BLaER1 treated with 17β-estradiol and CSF1 and Interleukin-3, amounts not matched to agents 10 nM and 100 nM (cell line): ENCODE data around the gene PDCD10.

Source experiments
- H3K27ac ChIP-seq, 11 experiments: shearing (Covaris generic); formaldehyde crosslinking; 2 replicates each; pipeline ENCODE4 v1.8.1; 2022
- H3K27me3 ChIP-seq, 11 experiments: shearing (Covaris generic); formaldehyde crosslinking; 2 replicates each; pipeline ENCODE4 v1.8.1; 2022
- H3K36me3 ChIP-seq, 11 experiments: shearing (Covaris generic); formaldehyde crosslinking; 2 replicates each; pipeline ENCODE4 v1.8.1; 2022
- H3K4me1 ChIP-seq, 10 experiments: shearing (Covaris generic); formaldehyde crosslinking; 2 replicates each; pipeline ENCODE4 v1.8.1; 2022
- H3K4me2 ChIP-seq, 11 experiments: shearing (Covaris generic); formaldehyde crosslinking; 2 replicates each; pipeline ENCODE4 v1.8.1; 2022
- H3K4me3 ChIP-seq, 10 experiments: shearing (Covaris generic); formaldehyde crosslinking; 2 replicates each; pipeline ENCODE4 v1.8.1; 2022
- H3K9ac ChIP-seq, 11 experiments: shearing (Covaris generic); formaldehyde crosslinking; 2 replicates each; pipeline ENCODE4 v1.8.1; 2022
- H3K9me3 ChIP-seq, 11 experiments: shearing (Covaris generic); formaldehyde crosslinking; replicated peaks in 1 of 11; 2 replicates each; pipeline ENCODE4 v1.8.1; 2022
- H4K20me1 ChIP-seq, 11 experiments: shearing (Covaris generic); formaldehyde crosslinking; 2 replicates each; pipeline ENCODE4 v1.8.1; 2022
- Cebpa-rat ChIP-seq, 11 experiments: shearing (Covaris generic); IDR thresholded peaks; 2 replicates each; pipeline ENCODE4 v1.8.1; 2022

The PDCD10 gene

DNA sequence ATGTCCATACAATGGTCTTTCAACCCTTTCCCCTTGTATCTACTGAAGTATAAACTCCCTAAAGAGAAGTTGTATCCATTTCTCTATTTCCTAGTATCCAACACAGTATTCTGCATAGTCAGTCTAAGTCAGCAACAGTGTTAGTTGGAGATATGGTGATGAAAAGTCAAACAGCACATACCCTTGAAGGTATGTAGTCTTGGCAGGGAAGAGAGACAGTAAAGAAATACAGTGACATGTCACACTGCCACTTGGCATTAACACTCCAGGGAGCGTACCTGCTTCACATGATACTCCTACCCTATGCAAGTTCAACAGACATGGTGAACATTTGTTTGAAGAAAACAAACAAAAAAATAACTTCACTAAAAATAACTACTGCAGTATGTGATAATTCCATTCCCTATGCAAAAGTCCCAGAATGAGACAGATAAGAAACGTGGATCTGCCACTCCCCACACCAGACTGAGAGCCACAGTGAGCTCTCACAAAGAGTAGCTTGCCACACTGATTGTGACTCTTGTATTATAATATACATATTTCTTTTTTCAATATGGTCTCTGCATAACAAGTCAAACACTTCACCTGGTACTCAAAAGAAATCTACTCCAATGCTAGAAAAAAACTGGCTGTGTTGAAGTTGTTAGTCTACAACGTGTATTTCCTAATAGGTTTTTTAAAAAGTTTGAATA, 5.9 kb downstream of the PDCD10 start:
- peaks cover 4 to 31% (median 13%) of the 10 kb centered on the region in 11 experiments; a peak in 18 of 22 replicates for H3K36me3 ChIP-seq
- H3K4me1 ChIP-seq: peaks cover 14 to 74% (median 17%) of the 10 kb centered on the region in 10 experiments; a peak in 18 of 20 replicates
- no peaks in the 10 kb centered on the region for H3K27me3 ChIP-seq
- H3K9ac ChIP-seq: no peak overlapping the region
- TF ChIP-seq Cebpa-rat (IDR thresholded peaks at IDR 0.05): no peak
- no peak overlapping the region for H3K27ac ChIP-seq
- H3K4me3 ChIP-seq: no peak overlapping the region
- H3K9me3 ChIP-seq: no peaks in the 10 kb centered on the region
- peaks cover 89 to 98% (median 97%) of the 10 kb centered on the region in 11 experiments for H4K20me1 ChIP-seq
- H3K4me2 ChIP-seq: peak overlapping the region in 2 of 11 experiments; percentile 35 to 47; a peak in 3 of 22 replicates

DNA sequence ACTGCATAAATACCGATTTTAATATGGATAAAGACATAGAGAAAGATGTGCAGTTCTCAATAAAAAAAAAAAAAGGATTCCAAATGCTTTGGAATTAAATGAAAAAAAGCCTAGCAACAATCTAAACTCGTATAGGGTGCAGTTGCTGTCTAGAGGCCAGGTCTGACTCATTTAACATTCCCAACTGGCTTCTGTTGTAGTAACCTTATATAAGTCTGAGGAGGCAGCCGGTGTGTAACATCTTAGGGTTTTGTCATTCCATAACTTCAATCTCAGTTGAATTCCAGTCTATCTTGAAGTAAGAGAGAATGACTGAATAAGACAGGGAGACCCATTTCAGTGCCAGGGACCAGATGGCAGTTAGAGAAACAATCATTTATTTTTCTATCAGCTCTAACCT, 6.5 kb downstream of the PDCD10 start:
- Histone ChIP-seq H3K27ac (no peak overlapping the region), H3K4me1 (peaks cover 10 to 68% (median 12%) of the 10 kb centered on the region in 10 experiments; a peak in 18 of 20 replicates), H3K9ac (no peak overlapping the region), H3K36me3 (peaks cover 8 to 33% (median 19%) of the 10 kb centered on the region in 11 experiments; a peak in 19 of 22 replicates), H3K4me3 (no peak overlapping the region), H3K27me3 (no peaks in the 10 kb centered on the region), H4K20me1 (peaks cover 95 to 99% (median 98%) of the 10 kb centered on the region in 11 experiments), H3K4me2 (peak overlapping the region in 2 of 11 experiments; percentile 35 to 47; a peak in 2 of 22 replicates), H3K9me3 (no peaks in the 10 kb centered on the region; a peak in 1 of 22 replicates)
- TF ChIP-seq Cebpa-rat (IDR thresholded peaks at IDR 0.05): no peak

DNA sequence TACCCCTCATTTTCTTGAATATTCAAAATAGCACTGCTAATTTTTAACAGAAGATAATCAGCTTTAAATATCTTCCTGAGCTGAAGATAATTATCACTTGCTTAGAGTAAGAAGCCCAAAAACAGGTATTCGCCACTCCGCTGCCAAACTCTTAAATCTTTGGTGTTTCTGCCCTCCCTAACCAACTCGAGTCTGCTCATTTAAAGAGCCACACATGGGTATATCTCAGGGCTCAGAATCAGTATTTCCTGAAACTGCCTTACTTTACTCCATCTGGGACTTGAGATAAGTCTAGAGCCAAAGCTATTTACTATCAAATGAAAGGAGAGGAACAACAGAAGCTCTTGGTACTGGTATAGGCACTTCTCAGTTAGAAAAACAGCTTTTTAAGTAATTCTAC, 10.8 kb downstream of the PDCD10 start:
- Histone ChIP-seq H3K4me3 (no peak overlapping the region), H3K9me3 (peaks cover 0 to 8% (median 0%) of the 10 kb centered on the region in 11 experiments; a peak in 3 of 22 replicates), H3K27ac (no peak overlapping the region), H3K36me3 (peaks cover 48 to 68% (median 56%) of the 10 kb centered on the region in 11 experiments), H3K4me1 (peaks cover 0 to 28% (median 0%) of the 10 kb centered on the region in 10 experiments; a peak in 4 of 20 replicates), H3K27me3 (no peaks in the 10 kb centered on the region), H3K4me2 (no peak overlapping the region), H3K9ac (no peak overlapping the region), H4K20me1 (peaks cover 68 to 99% (median 92%) of the 10 kb centered on the region in 11 experiments)
- TF ChIP-seq Cebpa-rat (IDR thresholded peaks at IDR 0.05): no peak

DNA sequence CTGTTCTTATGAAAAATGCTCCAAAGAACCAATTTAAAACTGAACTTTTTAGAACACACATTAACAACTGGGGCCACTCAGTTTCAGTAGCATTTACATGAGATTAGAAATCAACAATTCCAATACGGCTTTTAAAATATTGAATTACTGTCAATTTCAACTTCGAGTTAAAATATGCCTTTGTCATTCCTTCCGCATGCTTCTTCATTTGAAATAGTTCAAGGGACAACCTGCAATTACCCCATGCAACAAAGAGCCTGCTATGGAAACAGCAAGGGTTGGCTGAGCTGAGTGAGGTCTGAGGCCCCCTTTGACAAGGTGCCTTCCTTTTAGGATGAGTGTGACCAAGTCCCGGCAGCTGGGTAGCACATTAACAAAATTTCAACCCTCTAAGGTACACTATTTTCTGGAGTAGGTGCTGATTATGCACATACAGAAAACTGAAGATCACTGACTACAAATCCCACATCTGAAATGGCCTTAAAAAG, 11.6 kb downstream of the PDCD10 start:
- H3K9me3 ChIP-seq: peaks cover 0 to 13% (median 5%) of the 10 kb centered on the region in 11 experiments; a peak in 4 of 22 replicates
- peaks cover 0 to 21% (median 0%) of the 10 kb centered on the region in 10 experiments; a peak in 2 of 20 replicates for H3K4me1 ChIP-seq
- no peak overlapping the region for H3K27ac ChIP-seq
- no peak overlapping the region for H3K4me2 ChIP-seq
- H3K27me3 ChIP-seq: no peaks in the 10 kb centered on the region
- peaks cover 56 to 76% (median 64%) of the 10 kb centered on the region in 11 experiments for H3K36me3 ChIP-seq
- no peak overlapping the region for H3K4me3 ChIP-seq
- H4K20me1 ChIP-seq: peaks cover 60 to 98% (median 84%) of the 10 kb centered on the region in 11 experiments
- TF ChIP-seq Cebpa-rat (IDR thresholded peaks at IDR 0.05): no peak
- no peak overlapping the region for H3K9ac ChIP-seq

DNA sequence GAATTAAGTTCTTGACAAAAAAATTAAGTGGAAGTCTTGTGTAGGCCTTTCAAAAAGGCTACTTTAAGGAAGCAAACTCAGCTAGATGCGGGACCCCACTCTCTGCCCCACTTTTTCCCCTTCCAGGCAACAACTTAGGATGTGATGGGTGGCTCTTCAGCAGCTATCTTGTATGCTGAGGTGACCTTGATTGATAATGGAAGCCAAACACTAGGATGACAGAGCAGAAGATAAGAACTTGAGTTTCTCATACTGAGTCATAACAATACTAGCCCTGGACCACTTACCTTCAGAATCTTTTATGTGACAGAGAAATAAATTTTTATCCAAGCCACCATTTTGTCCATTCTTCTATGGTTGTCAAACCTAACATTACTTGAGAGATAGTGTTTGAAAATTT, 16.1 kb downstream of the PDCD10 start:
- no peak overlapping the region for H3K4me2 ChIP-seq
- peaks cover 0 to 34% (median 10%) of the 10 kb centered on the region in 11 experiments; a peak in 9 of 22 replicates for H3K9me3 ChIP-seq
- H3K4me1 ChIP-seq: no peaks in the 10 kb centered on the region
- no peak overlapping the region for H3K27ac ChIP-seq
- no peaks in the 10 kb centered on the region for H3K27me3 ChIP-seq
- no peak overlapping the region for H3K4me3 ChIP-seq
- TF ChIP-seq Cebpa-rat (IDR thresholded peaks at IDR 0.05): no peak
- H4K20me1 ChIP-seq: peaks cover 21 to 99% (median 72%) of the 10 kb centered on the region in 11 experiments; a peak in 20 of 22 replicates
- H3K9ac ChIP-seq: no peak overlapping the region
- H3K36me3 ChIP-seq: peaks cover 87 to 99% (median 95%) of the 10 kb centered on the region in 11 experiments

DNA sequence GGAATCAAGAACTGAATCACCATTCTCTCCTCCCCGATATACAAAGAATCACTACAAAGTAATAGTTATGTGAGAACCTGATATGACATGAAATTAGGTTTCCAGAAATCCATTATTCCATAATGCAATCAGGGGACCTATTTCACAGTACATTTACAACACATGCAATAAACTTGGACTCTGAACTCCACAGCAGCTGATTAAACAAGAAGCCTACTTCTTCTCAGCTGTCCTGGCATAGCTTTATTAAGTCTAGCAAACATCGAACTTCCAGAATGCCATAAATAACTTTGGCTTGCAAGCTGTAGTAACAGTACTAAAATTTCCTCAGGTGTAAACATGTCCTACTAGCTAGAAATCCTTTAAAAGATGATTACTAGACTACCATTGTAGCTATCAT, 17.8 kb downstream of the PDCD10 start:
- no peak for TF ChIP-seq Cebpa-rat (IDR thresholded peaks at IDR 0.05)
- H3K27ac ChIP-seq: no peak overlapping the region
- peaks cover 0 to 35% (median 11%) of the 10 kb centered on the region in 11 experiments; a peak in 9 of 22 replicates for H3K9me3 ChIP-seq
- peaks cover 80 to 100% (median 90%) of the 10 kb centered on the region in 11 experiments for H3K36me3 ChIP-seq
- no peaks in the 10 kb centered on the region for H3K27me3 ChIP-seq
- no peak overlapping the region for H3K4me2 ChIP-seq
- H3K9ac ChIP-seq: no peak overlapping the region
- peaks cover 9 to 99% (median 63%) of the 10 kb centered on the region in 11 experiments; a peak in 17 of 22 replicates for H4K20me1 ChIP-seq
- no peaks in the 10 kb centered on the region for H3K4me1 ChIP-seq
- no peak overlapping the region for H3K4me3 ChIP-seq

DNA sequence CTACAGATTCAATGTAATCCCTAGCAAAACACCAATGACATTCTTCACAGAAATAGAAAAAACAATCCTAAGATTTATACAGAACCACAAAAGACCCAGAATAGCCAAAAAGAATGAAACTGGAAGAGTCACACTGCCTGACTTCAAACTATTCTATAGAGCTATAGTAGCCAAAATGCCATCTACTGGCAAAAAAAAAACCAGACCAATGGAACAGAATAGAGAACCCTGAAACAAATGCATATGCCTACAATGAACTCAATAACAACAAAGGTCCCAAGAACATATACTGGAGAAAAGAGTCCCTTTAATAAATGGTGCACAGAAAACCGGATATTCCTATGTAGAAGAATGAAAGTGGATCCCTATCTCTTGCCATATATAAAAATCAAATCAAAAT, 19.8 kb downstream of the PDCD10 start:
- H3K36me3 ChIP-seq: peaks cover 83 to 100% (median 93%) of the 10 kb centered on the region in 11 experiments

DNA sequence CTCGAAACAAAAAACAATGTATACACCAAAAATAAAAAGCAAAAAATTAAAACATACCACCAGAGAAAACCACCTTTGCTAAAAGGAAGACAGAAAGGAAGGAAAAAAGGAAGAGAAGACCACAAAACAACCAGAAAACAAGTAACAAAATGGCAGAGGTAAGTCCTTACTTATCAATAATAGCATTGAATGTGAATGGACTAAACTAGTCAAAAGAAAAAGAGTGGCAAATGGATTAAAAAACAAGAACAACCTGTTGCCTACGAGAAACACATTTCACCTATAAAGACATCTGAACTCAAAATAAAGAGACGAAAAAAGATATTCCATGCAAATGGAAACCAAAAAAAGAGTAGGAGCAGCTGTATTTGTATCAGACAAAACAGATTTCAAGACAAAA, 22.2 kb downstream of the PDCD10 start:
- H3K4me3 ChIP-seq: no peak overlapping the region

More for the DNA sequence above, 19.8 kb downstream of the PDCD10 start:
- H3K4me1 ChIP-seq: no peaks in the 10 kb centered on the region
- H4K20me1 ChIP-seq: peaks cover 12 to 99% (median 60%) of the 10 kb centered on the region in 11 experiments; a peak in 19 of 22 replicates
- no peak for TF ChIP-seq Cebpa-rat (IDR thresholded peaks at IDR 0.05)
- no peak overlapping the region for H3K27ac ChIP-seq
- peaks cover 0 to 27% (median 8%) of the 10 kb centered on the region in 11 experiments; a peak in 8 of 22 replicates for H3K9me3 ChIP-seq
- no peak overlapping the region for H3K4me2 ChIP-seq
- H3K4me3 ChIP-seq: no peak overlapping the region
- H3K27me3 ChIP-seq: no peaks in the 10 kb centered on the region
- no peak overlapping the region for H3K9ac ChIP-seq

DNA sequence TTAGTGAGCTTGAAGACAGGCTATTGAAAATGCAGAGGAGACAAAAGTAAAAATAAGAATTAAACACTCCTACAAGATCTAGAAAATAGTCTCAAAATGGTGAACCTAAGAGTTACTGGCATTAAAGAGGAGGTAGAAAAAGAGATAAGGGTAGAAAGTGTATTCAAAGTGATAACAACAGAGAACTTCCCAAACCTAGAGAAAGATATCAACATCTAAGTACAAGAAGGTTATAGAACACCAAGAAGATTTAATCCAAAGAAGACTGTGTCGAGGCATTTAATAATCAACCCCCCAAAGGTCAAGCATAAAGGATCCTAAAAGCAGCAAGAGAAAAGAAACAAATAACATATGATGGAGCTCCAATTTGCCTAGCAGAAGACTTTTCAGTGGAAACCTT, 23.3 kb downstream of the PDCD10 start:
- H4K20me1 ChIP-seq: peaks cover 19 to 100% (median 76%) of the 10 kb centered on the region in 11 experiments; a peak in 19 of 22 replicates
- H3K27ac ChIP-seq: no peak overlapping the region
- no peak overlapping the region for H3K4me2 ChIP-seq
- no peak overlapping the region for H3K9ac ChIP-seq
- peaks cover 85 to 100% (median 93%) of the 10 kb centered on the region in 11 experiments for H3K36me3 ChIP-seq
- H3K4me1 ChIP-seq: no peaks in the 10 kb centered on the region
- TF ChIP-seq Cebpa-rat (IDR thresholded peaks at IDR 0.05): no peak
- peaks cover 0 to 22% (median 8%) of the 10 kb centered on the region in 11 experiments; a peak in 8 of 22 replicates for H3K9me3 ChIP-seq
- H3K4me3 ChIP-seq: no peak overlapping the region
- H3K27me3 ChIP-seq: no peaks in the 10 kb centered on the region

More for the DNA sequence above, 22.2 kb downstream of the PDCD10 start:
- H3K9ac ChIP-seq: no peak overlapping the region
- H3K4me1 ChIP-seq: no peaks in the 10 kb centered on the region
- TF ChIP-seq Cebpa-rat (IDR thresholded peaks at IDR 0.05): no peak
- peaks cover 0 to 22% (median 8%) of the 10 kb centered on the region in 11 experiments; a peak in 8 of 22 replicates for H3K9me3 ChIP-seq
- peaks cover 83 to 100% (median 93%) of the 10 kb centered on the region in 11 experiments for H3K36me3 ChIP-seq
- H3K4me2 ChIP-seq: no peak overlapping the region
- no peaks in the 10 kb centered on the region for H3K27me3 ChIP-seq
- no peak overlapping the region for H3K27ac ChIP-seq
- H4K20me1 ChIP-seq: peaks cover 16 to 100% (median 72%) of the 10 kb centered on the region in 11 experiments; a peak in 19 of 22 replicates
